WTC11 (cell line): ENCODE data around the gene SPEM2. TPM values are rescaled to one million over a fixed set of nuclear protein-coding genes. Genes with fewer than 3 reads are reported as not detected.

ENCODE experiments used
- ATAC-seq: fragments of 200-7000 bp; cut with Tn5 transposase; 2 replicates; pipeline ENCODE4 v1.10.0; 2021; ENCODE audit warnings: mild to moderate bottlenecking, moderate library complexity
- CTCF ChIA-PET: fragments of 300-600 bp; sonication (Branson Sonifier 250); formaldehyde crosslinking; loops from one replicate; lab custom pipeline; 2021; ENCODE audit warnings: antibody characterized with exemption; lab: Charles Lee
- POLR2A ChIA-PET: fragments of 350-600 bp; sonication (Branson Sonifier 250); formaldehyde crosslinking; loops from one replicate; lab custom pipeline; 2021; ENCODE audit warnings: antibody characterized with exemption; lab: Charles Lee
- DNase-seq: peaks from one replicate; pipeline ENCODE4 v3.0.0; 2021; ENCODE audit warnings: low spot score
- H3K27ac Mint-ChIP-seq: 2 replicates; pipeline ENCODE4 v1.8.0; 2021; ENCODE audit warnings: mixed read lengths
- H3K27me3 Mint-ChIP-seq: 2 replicates; pipeline ENCODE4 v1.8.0; 2021; ENCODE audit warnings: low read depth, mild to moderate bottlenecking, moderate library complexity, mixed read lengths
- H3K36me3 Mint-ChIP-seq: 2 replicates; pipeline ENCODE4 v1.8.0; 2021; ENCODE audit warnings: mixed read lengths
- H3K4me1 Mint-ChIP-seq: 2 replicates; pipeline ENCODE4 v1.8.0; 2022; ENCODE audit warnings: mixed read lengths
- H3K4me3 Mint-ChIP-seq: 2 replicates; pipeline ENCODE4 v1.8.0; 2021; ENCODE audit warnings: mild to moderate bottlenecking, moderate library complexity, mixed read lengths
- H3K9me3 Mint-ChIP-seq: 2 replicates; pipeline ENCODE4 v1.8.0; 2021; ENCODE audit warnings: mixed read lengths
- AR ChIP-seq: fragments of 250-450 bp; sonication (Bioruptor Pico); IDR thresholded peaks from 2 replicates; pipeline ENCODE4 v1.9.0; 2021; ENCODE audit warnings: mild to moderate bottlenecking
- CBFB ChIP-seq: sonication (generic); formaldehyde crosslinking; IDR thresholded peaks from 2 replicates; pipeline ENCODE4 v1.8.1; 2022; ENCODE audit warnings: mild to moderate bottlenecking, low read depth, missing genetic modification reagents
- E2F5 ChIP-seq: sonication (generic); formaldehyde crosslinking; IDR thresholded peaks from 2 replicates; pipeline ENCODE4 v1.8.1; 2022; ENCODE audit warnings: mild to moderate bottlenecking, moderate library complexity, missing genetic modification reagents
- ESRRA ChIP-seq: sonication (generic); formaldehyde crosslinking; IDR thresholded peaks from 2 replicates; pipeline ENCODE4 v1.8.1; 2022; ENCODE audit warnings: mild to moderate bottlenecking, missing genetic modification reagents, borderline replicate concordance
- FOXJ3 ChIP-seq: sonication (generic); formaldehyde crosslinking; IDR thresholded peaks from 2 replicates; pipeline ENCODE4 v1.9.0; 2021; ENCODE audit warnings: missing genetic modification reagents, mild to moderate bottlenecking, borderline replicate concordance
- HMGXB4 ChIP-seq: sonication (generic); formaldehyde crosslinking; IDR thresholded peaks from 2 replicates; pipeline ENCODE4 v1.8.1; 2023; ENCODE audit warnings: mild to moderate bottlenecking, moderate library complexity, missing genetic modification reagents
- MXD4 ChIP-seq: fragments of 250-450 bp; sonication (Bioruptor Pico); IDR thresholded peaks from 2 replicates; pipeline ENCODE4 v1.8.0; 2021; ENCODE audit warnings: mild to moderate bottlenecking, moderate library complexity, borderline replicate concordance
- OVOL2 ChIP-seq: fragments of 250-450 bp; sonication (Bioruptor Pico); IDR thresholded peaks from 2 replicates; pipeline ENCODE4 v1.9.0; 2021; ENCODE audit warnings: mild to moderate bottlenecking, borderline replicate concordance
- SP1 ChIP-seq: sonication (generic); formaldehyde crosslinking; conservative IDR thresholded peaks from 2 replicates; pipeline ENCODE4 v1.8.1; 2022; ENCODE audit warnings: missing genetic modification reagents
- STAT6 ChIP-seq: sonication (generic); formaldehyde crosslinking; conservative IDR thresholded peaks from 2 replicates; pipeline ENCODE4 v1.8.1; 2023; ENCODE audit warnings: mild to moderate bottlenecking, low read depth, missing genetic modification reagents, moderate library complexity
- TCF7 ChIP-seq: sonication (generic); formaldehyde crosslinking; IDR thresholded peaks from 2 replicates; pipeline ENCODE4 v1.8.0; 2022; ENCODE audit warnings: mild to moderate bottlenecking, low read depth, missing genetic modification reagents, moderate library complexity
- TEAD4 ChIP-seq: sonication (generic); formaldehyde crosslinking; IDR thresholded peaks from 2 replicates; pipeline ENCODE4 v1.8.0; 2022; ENCODE audit warnings: mild to moderate bottlenecking, missing genetic modification reagents
- ZMAT4 ChIP-seq: fragments of 250-450 bp; sonication (Bioruptor Pico); IDR thresholded peaks from 2 replicates; pipeline ENCODE4 v1.9.0; 2021; ENCODE audit warnings: mild to moderate bottlenecking
- ZNF219 ChIP-seq: sonication (generic); formaldehyde crosslinking; IDR thresholded peaks from 2 replicates; pipeline ENCODE4 v1.8.0; 2023; ENCODE audit warnings: missing genetic modification reagents, mild to moderate bottlenecking, borderline replicate concordance
- ZNF232 ChIP-seq: sonication (generic); formaldehyde crosslinking; IDR thresholded peaks from 2 replicates; pipeline ENCODE4 v1.8.0; 2022; ENCODE audit warnings: mild to moderate bottlenecking, missing genetic modification reagents
- ZNF425 ChIP-seq: fragments of 250-450 bp; sonication (Bioruptor Pico); conservative IDR thresholded peaks from 2 replicates; pipeline ENCODE4 v1.9.0; 2021; ENCODE audit warnings: mild to moderate bottlenecking
- ZNF532 ChIP-seq: fragments of 250-450 bp; sonication (Bioruptor Pico); IDR thresholded peaks from 2 replicates; pipeline ENCODE4 v1.9.0; 2021; ENCODE audit warnings: mild to moderate bottlenecking, borderline replicate concordance
- ZSCAN18 ChIP-seq: fragments of 250-450 bp; sonication (Bioruptor Pico); IDR thresholded peaks from 2 replicates; pipeline ENCODE4 v2.1.2; 2022; ENCODE audit warnings: mild to moderate bottlenecking, moderate library complexity
- total RNA-seq: library from RNA; stranded (reverse); gene quantifications from 3 replicates; pipeline ENCODE4 v1.2.3, GENCODE V29; 2021

The SPEM2 gene
- total RNA-seq, 1 experiment from 2014 or later, result 0.13 TPM

- TF ChIP-seq HMGXB4 (CRISPR knock-in tag) (no peak), ZNF532 (CRISPR knock-in tag) (no peak), TEAD4 (CRISPR knock-in tag) (no peak), TCF7 (no peak), ZNF232 (CRISPR knock-in tag) (no peak), ZNF425 (CRISPR knock-in tag) (no peak), CBFB (no peak), OVOL2 (CRISPR knock-in tag) (no peak), ZMAT4 (CRISPR knock-in tag) (no peak), ZNF219 (CRISPR knock-in tag) (no peak), MXD4 (CRISPR knock-in tag) (no peak), AR (no peak), ESRRA (CRISPR knock-in tag) (no peak)
- TF ChIP-seq, all 79 proteins: peak for 0
Observed at GRCh38 chr17:7407485-7408251, 17.7 kb upstream of the SPEM2 start, which contains the start of gene NLGN2 (continued).

GRCh38 chr17:7408252-7408727 lies 17.1 kb upstream of the SPEM2 start:
- ATAC-seq, result no peak
- ChIA-PET POLR2A (interaction anchor here (1.8 kb wide), 1 partner anchor 37 kb away, joined by 5 read pairs; the partner anchor contains the start of gene CHRNB1), CTCF (interaction anchor here (1.1 to 3.5 kb wide), 6 partner anchors 12 to 115 kb away, joined by 3 to 25 read pairs (median 4); partner anchors contain the start of genes PLSCR3 and SPEM1)
- no peaks in the 10 kb centered on the region for H3K9me3 Mint-ChIP-seq
- H3K36me3 Mint-ChIP-seq, result peaks cover 19% of the 10 kb centered on the region
- no peak for DNase-seq
- no peak overlapping the region for H3K27ac Mint-ChIP-seq
- H3K4me3 Mint-ChIP-seq, result peak overlapping the region; percentile 48
- peaks cover 33% of the 10 kb centered on the region for H3K4me1 Mint-ChIP-seq
- no peaks in the 10 kb centered on the region; the same call in 1 of the 2 replicates for H3K27me3 Mint-ChIP-seq
- TF ChIP-seq FOXJ3 (CRISPR knock-in tag) (no peak), SP1 (CRISPR knock-in tag) (no peak), ZSCAN18 (CRISPR knock-in tag) (no peak), STAT6 (CRISPR knock-in tag) (no peak), E2F5 (CRISPR knock-in tag) (no peak)
